Suprapubic skin (tissue), 4 donors: ENCODE measurements around the gene STK32B.

Experiments
- POLR2A ChIP-seq, 2 donors: fragments of 450-650 bp; IDR thresholded peaks; one replicate each; pipeline ENCODE4 v1.6.1; 2017; ENCODE audit warnings: antibody characterized with exemption in 2 of 2, mild to moderate bottlenecking in 2 of 2, moderate library complexity in 2 of 2
- POLR2AphosphoS5 ChIP-seq, 3 donors: sonication (generic); formaldehyde crosslinking; IDR thresholded peaks; one replicate each; pipeline ENCODE4 v1.6.1; 2017; ENCODE audit warnings: antibody characterized with exemption in 3 of 3
- TF ChIP-seq, protein P1 (sequence below), 2 donors: fragments of 200-600 bp in 1 of 2; fragments of 450-650 bp in 1 of 2; sonication (generic) in 1 of 2; IDR thresholded peaks; one replicate each; pipeline ENCODE4 v1.5.1; 2016 to 2019; ENCODE audit warnings: antibody characterized with exemption in 2 of 2, mild to moderate bottlenecking in 1 of 2, moderate library complexity in 1 of 2

DNA sequence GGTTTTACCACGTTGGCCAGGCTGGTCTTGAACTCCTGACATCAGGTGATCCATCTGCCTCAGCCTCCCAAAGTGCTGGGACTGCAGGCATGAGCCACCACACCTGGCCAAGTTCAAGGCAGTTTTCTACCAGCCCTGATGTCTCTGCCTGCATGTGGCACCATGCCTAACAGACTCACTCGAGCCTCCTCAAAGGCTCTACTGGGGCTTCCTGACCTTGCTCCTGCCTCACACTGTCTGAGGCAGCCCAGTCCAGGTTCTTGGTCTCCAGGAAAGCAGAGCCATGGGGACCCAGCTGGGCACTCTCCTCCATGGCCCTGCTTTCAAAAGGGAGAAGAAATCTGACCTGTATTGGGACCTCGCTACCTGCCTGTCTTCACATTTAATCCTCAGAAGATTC is 370.1 kb downstream of the STK32B start:
- TF ChIP-seq POLR2AphosphoS5 (IDR thresholded peaks at IDR 0.05) (no peak), POLR2A (IDR thresholded peaks at IDR 0.05) (no peak)
- TF ChIP-seq, protein P1, sequence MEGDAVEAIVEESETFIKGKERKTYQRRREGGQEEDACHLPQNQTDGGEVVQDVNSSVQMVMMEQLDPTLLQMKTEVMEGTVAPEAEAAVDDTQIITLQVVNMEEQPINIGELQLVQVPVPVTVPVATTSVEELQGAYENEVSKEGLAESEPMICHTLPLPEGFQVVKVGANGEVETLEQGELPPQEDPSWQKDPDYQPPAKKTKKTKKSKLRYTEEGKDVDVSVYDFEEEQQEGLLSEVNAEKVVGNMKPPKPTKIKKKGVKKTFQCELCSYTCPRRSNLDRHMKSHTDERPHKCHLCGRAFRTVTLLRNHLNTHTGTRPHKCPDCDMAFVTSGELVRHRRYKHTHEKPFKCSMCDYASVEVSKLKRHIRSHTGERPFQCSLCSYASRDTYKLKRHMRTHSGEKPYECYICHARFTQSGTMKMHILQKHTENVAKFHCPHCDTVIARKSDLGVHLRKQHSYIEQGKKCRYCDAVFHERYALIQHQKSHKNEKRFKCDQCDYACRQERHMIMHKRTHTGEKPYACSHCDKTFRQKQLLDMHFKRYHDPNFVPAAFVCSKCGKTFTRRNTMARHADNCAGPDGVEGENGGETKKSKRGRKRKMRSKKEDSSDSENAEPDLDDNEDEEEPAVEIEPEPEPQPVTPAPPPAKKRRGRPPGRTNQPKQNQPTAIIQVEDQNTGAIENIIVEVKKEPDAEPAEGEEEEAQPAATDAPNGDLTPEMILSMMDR (IDR thresholded peaks at IDR 0.05) = no peak
